ENCODE data around the gene RHOBTB1. TPM values are rescaled to one million over a fixed set of nuclear protein-coding genes. Genes with fewer than 3 reads are reported as not detected.
A peak's percentile ranks its signal among the peaks of the same experiment; 100 is the strongest.

Gene RHOBTB1
- total and polyA plus RNA-seq, 9 of the 15 experiments (the other 6 are each of a cell fraction or from before 2014, with no cell fraction given) = 1.7 to 11.7 (median 9.3) TPM

DNA sequence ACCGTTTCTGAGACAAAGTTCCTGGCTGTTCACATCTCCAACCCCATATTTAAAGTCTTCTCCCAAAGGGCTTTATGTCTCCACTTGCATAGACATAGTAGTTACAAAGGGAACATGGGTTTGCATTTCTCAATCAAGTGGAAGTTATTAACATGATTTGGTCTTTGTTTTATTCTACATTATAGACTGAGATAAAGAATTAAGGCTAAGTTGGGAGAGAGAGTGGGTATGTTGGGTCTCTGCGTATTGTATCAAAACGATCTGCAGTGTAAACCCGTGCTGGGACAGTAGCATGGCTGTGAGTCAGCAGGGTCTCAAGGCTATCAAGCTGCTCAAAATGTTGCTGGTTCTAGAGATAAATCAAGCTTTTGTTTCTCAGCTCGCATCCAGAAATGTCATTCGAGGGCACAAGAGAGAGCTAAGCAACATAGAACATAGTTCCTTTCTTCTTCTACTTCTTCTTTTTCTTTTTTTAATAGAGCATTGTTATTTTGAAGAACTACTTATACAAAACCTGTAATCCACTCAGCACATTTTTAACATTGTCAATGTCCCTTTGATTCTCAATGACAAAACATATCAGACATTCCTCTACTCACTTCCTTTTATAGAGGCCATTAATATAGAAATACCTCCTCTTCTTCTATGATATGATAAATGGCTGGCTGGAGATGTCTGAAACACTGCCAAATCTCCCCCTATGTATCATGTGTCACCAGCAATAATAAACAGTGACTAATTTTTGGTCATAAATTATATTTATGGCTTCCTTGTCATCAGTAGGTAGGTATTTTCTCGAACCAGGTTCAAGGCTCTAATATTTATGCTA, 34.5 kb upstream of the RHOBTB1 start (continued):
- TF ChIP-seq, protein P1, sequence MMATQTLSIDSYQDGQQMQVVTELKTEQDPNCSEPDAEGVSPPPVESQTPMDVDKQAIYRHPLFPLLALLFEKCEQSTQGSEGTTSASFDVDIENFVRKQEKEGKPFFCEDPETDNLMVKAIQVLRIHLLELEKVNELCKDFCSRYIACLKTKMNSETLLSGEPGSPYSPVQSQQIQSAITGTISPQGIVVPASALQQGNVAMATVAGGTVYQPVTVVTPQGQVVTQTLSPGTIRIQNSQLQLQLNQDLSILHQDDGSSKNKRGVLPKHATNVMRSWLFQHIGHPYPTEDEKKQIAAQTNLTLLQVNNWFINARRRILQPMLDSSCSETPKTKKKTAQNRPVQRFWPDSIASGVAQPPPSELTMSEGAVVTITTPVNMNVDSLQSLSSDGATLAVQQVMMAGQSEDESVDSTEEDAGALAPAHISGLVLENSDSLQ (IDR thresholded peaks at IDR 0.05) = peak; percentile 96
- TF ChIP-seq, protein P2, sequence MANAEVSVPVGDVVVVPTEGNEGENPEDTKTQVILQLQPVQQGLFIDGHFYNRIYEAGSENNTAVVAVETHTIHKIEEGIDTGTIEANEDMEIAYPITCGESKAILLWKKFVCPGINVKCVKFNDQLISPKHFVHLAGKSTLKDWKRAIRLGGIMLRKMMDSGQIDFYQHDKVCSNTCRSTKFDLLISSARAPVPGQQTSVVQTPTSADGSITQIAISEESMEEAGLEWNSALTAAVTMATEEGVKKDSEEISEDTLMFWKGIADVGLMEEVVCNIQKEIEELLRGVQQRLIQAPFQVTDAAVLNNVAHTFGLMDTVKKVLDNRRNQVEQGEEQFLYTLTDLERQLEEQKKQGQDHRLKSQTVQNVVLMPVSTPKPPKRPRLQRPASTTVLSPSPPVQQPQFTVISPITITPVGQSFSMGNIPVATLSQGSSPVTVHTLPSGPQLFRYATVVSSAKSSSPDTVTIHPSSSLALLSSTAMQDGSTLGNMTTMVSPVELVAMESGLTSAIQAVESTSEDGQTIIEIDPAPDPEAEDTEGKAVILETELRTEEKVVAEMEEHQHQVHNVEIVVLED (CRISPR knock-in tag; IDR thresholded peaks at IDR 0.05) = no peak
- TF ChIP-seq ARID3A (IDR thresholded peaks at IDR 0.05; ENCODE audit: borderline replicate concordance, low read depth, low read length) = peak; percentile 78
- TF ChIP-seq STAT6 (CRISPR knock-in tag; IDR thresholded peaks at IDR 0.05) = no peak
- TF ChIP-seq, protein P3, sequence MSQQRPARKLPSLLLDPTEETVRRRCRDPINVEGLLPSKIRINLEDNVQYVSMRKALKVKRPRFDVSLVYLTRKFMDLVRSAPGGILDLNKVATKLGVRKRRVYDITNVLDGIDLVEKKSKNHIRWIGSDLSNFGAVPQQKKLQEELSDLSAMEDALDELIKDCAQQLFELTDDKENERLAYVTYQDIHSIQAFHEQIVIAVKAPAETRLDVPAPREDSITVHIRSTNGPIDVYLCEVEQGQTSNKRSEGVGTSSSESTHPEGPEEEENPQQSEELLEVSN (IDR thresholded peaks at IDR 0.05; ENCODE audit: borderline replicate concordance in 1 of 2, extremely low read depth in 1 of 2, insufficient read depth in 1 of 2, insufficient read length in 1 of 2, low read depth in 1 of 2, low read length in 1 of 2, poor library complexity in 1 of 2, severe bottlenecking in 1 of 2) = no peak
- TF ChIP-seq CBX2 (IDR thresholded peaks at IDR 0.05; ENCODE audit: insufficient read depth, low read length, poor library complexity, severe bottlenecking) = no peak
- TF ChIP-seq NR2F6 (CRISPR knock-in tag; IDR thresholded peaks at IDR 0.05) = no peak
- peak; percentile 82 for TF ChIP-seq KLF16 (IDR thresholded peaks at IDR 0.05)
- TF ChIP-seq, protein P4, sequence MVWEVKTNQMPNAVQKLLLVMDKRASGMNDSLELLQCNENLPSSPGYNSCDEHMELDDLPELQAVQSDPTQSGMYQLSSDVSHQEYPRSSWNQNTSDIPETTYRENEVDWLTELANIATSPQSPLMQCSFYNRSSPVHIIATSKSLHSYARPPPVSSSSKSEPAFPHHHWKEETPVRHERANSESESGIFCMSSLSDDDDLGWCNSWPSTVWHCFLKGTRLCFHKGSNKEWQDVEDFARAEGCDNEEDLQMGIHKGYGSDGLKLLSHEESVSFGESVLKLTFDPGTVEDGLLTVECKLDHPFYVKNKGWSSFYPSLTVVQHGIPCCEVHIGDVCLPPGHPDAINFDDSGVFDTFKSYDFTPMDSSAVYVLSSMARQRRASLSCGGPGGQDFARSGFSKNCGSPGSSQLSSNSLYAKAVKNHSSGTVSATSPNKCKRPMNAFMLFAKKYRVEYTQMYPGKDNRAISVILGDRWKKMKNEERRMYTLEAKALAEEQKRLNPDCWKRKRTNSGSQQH (CRISPR knock-in tag; IDR thresholded peaks at IDR 0.05) = no peak
- TF ChIP-seq TEAD1 (CRISPR knock-in tag; IDR thresholded peaks at IDR 0.05) = peak in 1 of 2 experiments; percentile 49; a peak in 2 of 4 replicates
- TF ChIP-seq NELFE (IDR thresholded peaks at IDR 0.05; ENCODE audit: insufficient read depth, insufficient read length) = no peak
- peak; percentile 97 for TF ChIP-seq CBFA2T3 (IDR thresholded peaks at IDR 0.05)
- TF ChIP-seq TGIF2 (CRISPR knock-in tag; IDR thresholded peaks at IDR 0.05) = no peak
- no peak for TF ChIP-seq EZH2 (IDR thresholded peaks at IDR 0.05; ENCODE audit: borderline replicate concordance, low read depth, low read length)
- TF ChIP-seq MAFG (tag; conservative IDR thresholded peaks at IDR 0.05) = peak; percentile 93
- no peak for TF ChIP-seq RUNX1 (IDR thresholded peaks at IDR 0.05; ENCODE audit: low read depth)

Data from K562 (cell line).